Heart right ventricle (tissue), 16 donors: Measurements from ENCODE around the gene SYTL3. TPM values are rescaled to one million over a fixed set of nuclear protein-coding genes. Genes with fewer than 3 reads are reported as not detected.

Experiments used
- ATAC-seq, 8 donors: fragments of 200-7000 bp; cut with Tn5 transposase; one replicate each; pipeline ENCODE4 v1.9.1; 2020; ENCODE audit warnings: mild to moderate bottlenecking in 8 of 8, moderate library complexity in 8 of 8, moderate number of reproducible peaks in 1 of 8
- DNase-seq, 2 donors: peaks; one replicate each; pipeline ENCODE4 v3.0.0-alpha.2; 2020
- H3K27ac ChIP-seq, 10 donors: fragments of 200-600 bp; sonication (generic) in 2 of 10; one replicate each; pipeline versions ENCODE4 v1.5.0 to v1.8.0; 2020 to 2022; ENCODE audit warnings: mild to moderate bottlenecking in 3 of 10
- H3K27me3 ChIP-seq, 7 donors: fragments of 200-600 bp; one replicate each; pipeline ENCODE4 v1.8.0; 2021 to 2022; ENCODE audit warnings: mild to moderate bottlenecking in 2 of 7
- H3K36me3 ChIP-seq, 9 donors: fragments of 200-600 bp; sonication (generic) in 1 of 9; one replicate each; pipeline versions ENCODE4 v1.5.0 to v1.8.0; 2020 to 2022; ENCODE audit warnings: mild to moderate bottlenecking in 2 of 9
- H3K4me1 ChIP-seq, 9 donors: fragments of 200-600 bp; sonication (generic) in 1 of 9; one replicate each; pipeline versions ENCODE4 v1.5.0 to v1.8.0; 2020 to 2022; ENCODE audit warnings: mild to moderate bottlenecking in 4 of 9
- H3K4me3 ChIP-seq, 10 donors: fragments of 200-600 bp; sonication (generic) in 2 of 10; one replicate each; pipeline versions ENCODE4 v1.5.0 to v1.8.0; 2020 to 2022; ENCODE audit warnings: mild to moderate bottlenecking in 7 of 10, moderate library complexity in 2 of 10
- H3K9me3 ChIP-seq, 11 donors: fragments of 200-600 bp in 10 of 11; sonication (generic) in 2 of 11; one replicate each; pipeline versions ENCODE4 v1.5.0 to v1.8.0; 2013 to 2022; ENCODE audit warnings: mild to moderate bottlenecking in 2 of 11, control low read depth in 1 of 11, moderate library complexity in 1 of 11
- WGBS, 2 donors: extraction: QIAGEN DNeasy Blood & Tissue Kit; methylation state at CpG; one replicate each; pipeline ENCODE4 v1.1.7; 2013; ENCODE audit warnings: inconsistent platforms in 1 of 2; 5-methylcytosine and 5-hydroxymethylcytosine counted together
- intact Hi-C, 10 donors: fragments of 100-400 bp; cut with DNase I; formaldehyde crosslinking; loops; one replicate each; pipeline versions ENCODE4 v1.11.1 to v1.14.2; 2022
- polyA plus RNA-seq, 2 donors: library from polyadenylated mRNA; stranded (reverse); fragments of 200-250 nt; gene quantifications; one replicate each; pipeline ENCODE4 v1.2.3, GENCODE V29; 2013
- total RNA-seq, 10 donors: library from RNA; stranded (reverse); fragmentation: NEBNext Ultra II Directional in 3 of 10; extraction: Animal tissue kit (Norgen Biotek cat#: 25700) in 3 of 10; gene quantifications; one replicate each; pipeline versions ENCODE4 v1.2.1 to v1.2.4, GENCODE V29; 2021 to 2023
- TF ChIP-seq, protein P1 (sequence below), 9 donors: fragments of 200-600 bp; sonication (generic) in 2 of 9; IDR thresholded peaks; one replicate each; pipeline versions ENCODE4 v1.5.0 to v1.8.0; 2021 to 2022; ENCODE audit warnings: antibody characterized with exemption in 9 of 9, mild to moderate bottlenecking in 5 of 9, moderate library complexity in 1 of 9
- donor health status: Arrhythmogenic right ventricular cardiomyopathy.
- donor health status: ischemic (EF 13 %, LVEDD 7.1; RV severe dilation, severe dysfunction).
- donor health status: healthy with polysubstance abuse.
- donor health status: DM: no; HTN: yes; CAD: no.
- donor health status: DM: no; HTN: no; CAD: no.
- donor health status: ischemic (EF 25% LVEDD 6.9; RV normal size, moderate dysfunction).
- donor health status: ischemic (EF 25% LVEDD 5.7; RV mildly dilated, moderate dysfunction).
- donor health status: healthy.
- donor health status: DM: yes; HTN: yes; CAD: no.
- donor health status: Ischemic cardiomyopathy.
- donor health status: ischemic (EF 35%, LVEDD 5.7; RV mildly dilated, moderate dysfunction).
- donor health status: nonischemic (EF 11% LVEDD 7.7; RV severe dilation, severe dysfunction).
- donor health status: DM: yes; HTN: yes; CAD: no.
- donor health status: PGD.
- donor health status: ischemic (EF 29% LVEDD 5.4; RV normal size, mild dysfunction).
- donor health status: nonischemic (EF 23%, LVEDD 6.1; RV moderate dilation, normal function).

SYTL3 gene
- total and polyA plus RNA-seq, 12 donors = 3.6 to 11.9 (median 8.1) TPM

DNA sequence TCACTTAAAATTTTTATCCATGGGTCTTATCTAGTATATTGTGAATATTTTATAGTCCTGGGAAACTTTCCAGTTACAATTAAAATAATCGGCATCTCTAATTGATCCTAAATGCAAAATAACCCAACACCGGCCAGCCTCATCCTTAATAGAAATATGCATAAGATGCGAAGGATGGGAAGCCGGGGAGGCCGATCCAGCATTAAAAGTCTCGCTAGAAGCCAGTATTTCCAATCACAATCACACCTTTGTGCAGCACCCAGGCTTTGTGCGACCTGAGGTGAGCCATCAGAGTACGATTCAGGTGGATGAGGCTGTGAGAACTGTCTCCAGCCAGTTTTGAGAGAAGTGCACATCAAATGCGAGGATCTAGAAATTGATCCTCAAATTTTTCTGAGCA is 104.0 kb downstream of the SYTL3 start:
- H3K4me1 ChIP-seq = peaks cover 0 to 19% (median 7%) of the 10 kb centered on the region in 9 donors
- DNase-seq (no peak), ATAC-seq (no peak)
- TF ChIP-seq, protein P1, sequence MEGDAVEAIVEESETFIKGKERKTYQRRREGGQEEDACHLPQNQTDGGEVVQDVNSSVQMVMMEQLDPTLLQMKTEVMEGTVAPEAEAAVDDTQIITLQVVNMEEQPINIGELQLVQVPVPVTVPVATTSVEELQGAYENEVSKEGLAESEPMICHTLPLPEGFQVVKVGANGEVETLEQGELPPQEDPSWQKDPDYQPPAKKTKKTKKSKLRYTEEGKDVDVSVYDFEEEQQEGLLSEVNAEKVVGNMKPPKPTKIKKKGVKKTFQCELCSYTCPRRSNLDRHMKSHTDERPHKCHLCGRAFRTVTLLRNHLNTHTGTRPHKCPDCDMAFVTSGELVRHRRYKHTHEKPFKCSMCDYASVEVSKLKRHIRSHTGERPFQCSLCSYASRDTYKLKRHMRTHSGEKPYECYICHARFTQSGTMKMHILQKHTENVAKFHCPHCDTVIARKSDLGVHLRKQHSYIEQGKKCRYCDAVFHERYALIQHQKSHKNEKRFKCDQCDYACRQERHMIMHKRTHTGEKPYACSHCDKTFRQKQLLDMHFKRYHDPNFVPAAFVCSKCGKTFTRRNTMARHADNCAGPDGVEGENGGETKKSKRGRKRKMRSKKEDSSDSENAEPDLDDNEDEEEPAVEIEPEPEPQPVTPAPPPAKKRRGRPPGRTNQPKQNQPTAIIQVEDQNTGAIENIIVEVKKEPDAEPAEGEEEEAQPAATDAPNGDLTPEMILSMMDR (IDR thresholded peaks at IDR 0.05) = no peak
- peaks cover 0 to 6% (median 0%) of the 10 kb centered on the region in 9 donors for H3K36me3 ChIP-seq
- H3K9me3 ChIP-seq = no peaks in the 10 kb centered on the region
- H3K27me3 ChIP-seq = no peaks in the 10 kb centered on the region
- intact Hi-C loops = no loop called here
- H3K27ac ChIP-seq = no peak overlapping the region
- WGBS, 2 donors = 86 to 93% methylated on average over 9 of the region's 9 CpGs
- H3K4me3 ChIP-seq = no peak overlapping the region

DNA sequence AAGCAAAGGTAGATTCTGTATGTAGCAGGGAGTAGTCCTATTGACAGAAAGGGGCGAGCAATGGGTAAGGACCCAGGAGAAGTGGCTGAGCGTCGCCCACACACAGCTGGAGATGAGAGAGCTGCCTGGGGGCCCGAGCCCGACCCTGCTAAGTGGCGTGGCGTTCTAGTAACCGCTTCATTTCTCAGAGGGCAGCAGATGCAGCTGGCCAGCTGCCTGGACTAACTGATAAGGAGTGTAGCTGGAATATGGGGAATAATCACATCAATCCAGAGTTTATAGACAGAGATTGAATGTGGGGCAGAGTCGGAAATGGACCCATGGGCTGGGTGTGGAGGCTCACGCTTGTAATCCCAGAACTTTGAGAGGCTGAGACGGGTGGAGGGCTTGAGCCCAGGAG is 104.9 kb downstream of the SYTL3 start:
- Histone ChIP-seq H3K4me1 (peaks cover 0 to 19% (median 7%) of the 10 kb centered on the region in 9 donors), H3K9me3 (no peaks in the 10 kb centered on the region), H3K27me3 (no peaks in the 10 kb centered on the region), H3K27ac (no peak overlapping the region), H3K36me3 (peaks cover 0 to 6% (median 0%) of the 10 kb centered on the region in 9 donors), H3K4me3 (no peak overlapping the region)
- intact Hi-C loops = no loop called here
- TF ChIP-seq, protein P1 (IDR thresholded peaks at IDR 0.05) = no peak
- ATAC-seq = no peak
- 56 to 58% methylated on average over 11 of the region's 11 CpGs for WGBS, 2 donors
- DNase-seq = no peak

DNA sequence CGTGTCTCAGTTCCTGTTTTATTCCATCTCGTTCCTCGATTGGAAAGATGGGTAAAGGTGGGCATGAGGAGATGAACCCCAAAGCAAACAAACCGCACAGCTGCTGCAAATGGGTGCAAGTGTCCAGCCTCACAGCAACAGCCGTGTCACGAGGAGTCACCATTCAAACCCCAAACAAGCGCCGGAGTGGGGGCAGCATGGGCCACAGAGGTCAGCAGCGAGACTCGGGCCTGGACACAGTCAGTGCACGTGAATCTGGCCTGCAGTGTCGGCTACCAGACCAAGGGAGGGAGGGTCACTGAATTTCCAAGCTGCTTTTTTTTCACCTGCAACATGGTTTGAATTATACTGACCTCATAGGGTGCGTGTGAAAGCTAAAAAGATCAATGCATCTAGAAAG is 105.8 kb downstream of the SYTL3 start:
- TF ChIP-seq, protein P1 (IDR thresholded peaks at IDR 0.05) = no peak
- WGBS, 2 donors = 97 to 98% methylated on average over 13 of the region's 13 CpGs
- H3K36me3 ChIP-seq = peaks cover 0 to 6% (median 0%) of the 10 kb centered on the region in 9 donors
- DNase-seq (no peak), ATAC-seq (no peak)
- H3K27ac ChIP-seq = no peak overlapping the region
- intact Hi-C loops = no loop called here
- no peaks in the 10 kb centered on the region for H3K27me3 ChIP-seq
- peaks cover 0 to 19% (median 7%) of the 10 kb centered on the region in 9 donors for H3K4me1 ChIP-seq
- H3K9me3 ChIP-seq = no peaks in the 10 kb centered on the region
- no peak overlapping the region for H3K4me3 ChIP-seq

DNA sequence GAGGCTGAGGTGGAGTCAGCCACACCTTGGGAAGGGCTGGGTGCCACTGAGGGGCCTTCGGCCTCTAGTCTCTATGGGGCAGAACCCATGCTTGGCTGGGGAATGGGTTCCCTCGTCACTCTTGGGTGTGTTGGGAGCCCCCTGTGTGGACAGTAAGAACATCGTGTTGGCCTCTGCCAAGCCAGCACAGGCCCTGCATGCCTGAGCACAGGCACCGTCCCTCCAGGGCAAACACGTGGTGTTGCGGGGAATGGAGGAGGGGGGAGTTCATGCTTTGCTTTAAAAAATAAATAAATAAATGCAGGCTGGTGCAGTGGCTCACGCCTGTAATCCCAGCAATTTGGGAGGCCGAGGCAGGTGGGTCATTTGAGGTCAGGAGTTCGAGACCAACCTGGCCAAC is 106.3 kb downstream of the SYTL3 start:
- no peak for DNase-seq
- intact Hi-C loops = no loop called here
- H3K9me3 ChIP-seq = no peaks in the 10 kb centered on the region
- H3K36me3 ChIP-seq = peaks cover 0 to 6% (median 0%) of the 10 kb centered on the region in 9 donors
- H3K27me3 ChIP-seq = no peaks in the 10 kb centered on the region
- H3K4me3 ChIP-seq = no peak overlapping the region
- 88 to 89% methylated on average over 9 of the region's 9 CpGs for WGBS, 2 donors
- ATAC-seq = no peak
- peaks cover 0 to 19% (median 7%) of the 10 kb centered on the region in 9 donors for H3K4me1 ChIP-seq
- H3K27ac ChIP-seq = no peak overlapping the region
- TF ChIP-seq, protein P1 (IDR thresholded peaks at IDR 0.05) = no peak
